Neural cell (in vitro differentiated cells): ENCODE data around the gene PGC.

Experiments used
- POLR2AphosphoS5 ChIP-seq: IDR thresholded peaks from 2 replicates; pipeline ENCODE4 v1.6.1; 2012
- TF ChIP-seq, protein P1 (sequence below): fragments of 450-650 bp; IDR thresholded peaks from 2 replicates; pipeline ENCODE4 v1.5.1; 2014; ENCODE audit warnings: antibody characterized with exemption, mild to moderate bottlenecking, moderate library complexity; ENCODE audit not compliant: poor library complexity, severe bottlenecking

DNA sequence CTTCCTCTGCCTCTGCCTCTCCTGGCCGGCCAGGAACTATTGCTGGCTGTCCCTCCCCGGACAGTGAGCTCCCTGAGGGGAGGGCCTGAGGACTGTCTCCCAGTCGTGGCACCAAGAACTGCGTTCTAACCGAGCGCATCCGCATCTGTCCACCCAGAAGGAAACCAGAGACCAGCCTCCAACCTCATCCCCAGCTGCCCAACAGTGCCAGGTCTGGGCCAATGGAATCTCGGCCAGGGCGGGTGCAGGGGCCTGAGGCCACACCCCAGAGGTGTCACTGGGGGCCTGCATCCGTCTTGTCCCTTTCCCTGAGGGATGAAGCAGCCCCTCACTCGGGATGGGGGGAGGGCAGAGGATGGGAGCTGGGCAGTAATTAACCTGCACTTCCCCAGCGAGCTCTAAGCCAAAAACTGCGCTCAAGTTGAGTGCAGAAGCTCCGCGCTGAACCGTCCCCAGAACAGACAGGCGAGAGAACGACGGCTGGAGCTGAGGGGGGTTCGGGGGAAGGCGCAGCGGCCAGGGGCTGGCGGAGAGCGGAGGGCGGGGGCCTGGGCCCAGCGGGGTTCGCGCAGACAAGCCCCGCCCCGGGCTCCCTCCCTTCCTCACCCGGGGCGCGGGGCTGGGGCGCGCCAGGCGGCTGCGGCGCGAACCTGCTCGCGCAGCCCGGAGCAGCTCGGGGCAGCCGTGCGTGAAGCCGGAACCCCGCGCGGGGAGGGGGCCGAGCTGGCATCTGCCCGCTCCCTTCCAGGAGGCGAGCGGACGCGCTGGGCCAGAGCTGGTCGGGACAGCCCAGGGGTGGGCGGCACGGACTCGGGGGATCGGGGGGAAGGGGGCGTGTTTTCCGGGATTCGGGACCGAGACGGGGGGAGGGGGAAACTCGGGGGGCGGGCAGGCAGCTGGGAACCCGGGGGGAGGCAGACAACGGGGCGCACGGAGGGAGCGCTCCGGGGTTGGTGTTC is 13.2 kb downstream of the PGC start:
- TF ChIP-seq, protein P1, sequence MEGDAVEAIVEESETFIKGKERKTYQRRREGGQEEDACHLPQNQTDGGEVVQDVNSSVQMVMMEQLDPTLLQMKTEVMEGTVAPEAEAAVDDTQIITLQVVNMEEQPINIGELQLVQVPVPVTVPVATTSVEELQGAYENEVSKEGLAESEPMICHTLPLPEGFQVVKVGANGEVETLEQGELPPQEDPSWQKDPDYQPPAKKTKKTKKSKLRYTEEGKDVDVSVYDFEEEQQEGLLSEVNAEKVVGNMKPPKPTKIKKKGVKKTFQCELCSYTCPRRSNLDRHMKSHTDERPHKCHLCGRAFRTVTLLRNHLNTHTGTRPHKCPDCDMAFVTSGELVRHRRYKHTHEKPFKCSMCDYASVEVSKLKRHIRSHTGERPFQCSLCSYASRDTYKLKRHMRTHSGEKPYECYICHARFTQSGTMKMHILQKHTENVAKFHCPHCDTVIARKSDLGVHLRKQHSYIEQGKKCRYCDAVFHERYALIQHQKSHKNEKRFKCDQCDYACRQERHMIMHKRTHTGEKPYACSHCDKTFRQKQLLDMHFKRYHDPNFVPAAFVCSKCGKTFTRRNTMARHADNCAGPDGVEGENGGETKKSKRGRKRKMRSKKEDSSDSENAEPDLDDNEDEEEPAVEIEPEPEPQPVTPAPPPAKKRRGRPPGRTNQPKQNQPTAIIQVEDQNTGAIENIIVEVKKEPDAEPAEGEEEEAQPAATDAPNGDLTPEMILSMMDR: peak; percentile 16
- TF ChIP-seq POLR2AphosphoS5: peak; percentile 34
